KMS-11 (cell line): ENCODE data around the gene PSMA2.

Source experiments
- H2AFZ ChIP-seq: fragments of 200-600 bp; sonication (generic); 2 replicates; pipeline ENCODE4 v1.6.1; 2016; ENCODE audit warnings: antibody characterized with exemption, mixed run types, low read depth
- H3K27ac ChIP-seq: fragments of 200-600 bp; sonication (generic); 2 replicates; pipeline ENCODE4 v1.6.1; 2016; ENCODE audit warnings: mild to moderate bottlenecking, mixed run types
- H3K27me3 ChIP-seq: fragments of 200-600 bp; sonication (generic); 2 replicates; pipeline ENCODE4 v1.6.1; 2017; ENCODE audit warnings: mild to moderate bottlenecking, low read depth, mixed run types, moderate library complexity; ENCODE audit not compliant: insufficient read depth
- H3K36me3 ChIP-seq: fragments of 200-600 bp; sonication (generic); 2 replicates; pipeline ENCODE4 v1.6.1; 2017; ENCODE audit warnings: mild to moderate bottlenecking, mixed run types; ENCODE audit not compliant: insufficient read depth
- H3K4me1 ChIP-seq: fragments of 200-600 bp; sonication (generic); 2 replicates; pipeline ENCODE4 v1.6.1; 2016; ENCODE audit warnings: mild to moderate bottlenecking, low read depth, mixed run types; ENCODE audit not compliant: poor library complexity, severe bottlenecking
- H3K4me2 ChIP-seq: fragments of 200-600 bp; sonication (generic); 2 replicates; pipeline ENCODE4 v1.7.0; 2016; ENCODE audit warnings: mild to moderate bottlenecking, mixed run types
- H3K4me3 ChIP-seq: fragments of 200-600 bp; sonication (generic); IDR thresholded peaks from 2 replicates; pipeline ENCODE4 v1.6.1; 2017; ENCODE audit warnings: low read depth, low read length, mixed read lengths; ENCODE audit not compliant: insufficient read depth
- H3K79me2 ChIP-seq: fragments of 200-600 bp; sonication (generic); 2 replicates; pipeline ENCODE4 v1.6.1; 2016; ENCODE audit warnings: low read depth, mixed run types; ENCODE audit not compliant: insufficient read depth
- H3K9ac ChIP-seq: fragments of 200-600 bp; sonication (generic); 2 replicates; pipeline ENCODE4 v1.6.1; 2016; ENCODE audit warnings: mild to moderate bottlenecking, mixed run types
- H4K20me1 ChIP-seq: fragments of 200-600 bp; sonication (generic); 2 replicates; pipeline ENCODE4 v1.6.1; 2016; ENCODE audit warnings: mild to moderate bottlenecking, mixed run types; ENCODE audit not compliant: insufficient read depth
- TF ChIP-seq, protein P1 (sequence below): fragments of 200-600 bp; sonication (generic); conservative IDR thresholded peaks from 2 replicates; pipeline ENCODE4 v1.6.1; 2017; ENCODE audit warnings: low read depth, mild to moderate bottlenecking, antibody characterized with exemption, low read length, moderate library complexity, mixed read lengths

The PSMA2 gene

DNA sequence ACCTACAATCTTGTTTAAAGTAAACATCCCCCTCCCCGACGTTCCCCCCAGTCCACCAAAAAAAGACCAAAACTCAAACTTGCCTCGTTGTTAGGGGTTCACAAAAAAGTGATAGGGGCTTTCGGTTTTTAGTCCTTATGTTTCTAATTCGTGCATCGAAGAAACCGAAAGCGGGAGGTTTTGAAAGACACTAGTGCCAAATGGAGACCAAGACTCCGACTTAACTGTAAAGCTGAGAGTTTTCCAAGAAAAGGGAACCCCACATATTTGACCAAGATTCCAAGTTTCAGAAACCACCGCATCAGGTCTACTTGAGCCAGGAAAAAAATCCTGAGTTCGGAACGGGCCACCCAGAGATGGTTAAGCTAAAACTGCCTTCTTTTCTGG is 534 bp downstream of the PSMA2 start:
- peaks cover 27% of the 10 kb centered on the region for H4K20me1 ChIP-seq
- H3K36me3 ChIP-seq = peaks cover 3% of the 10 kb centered on the region; the same call in 1 of the 2 replicates
- peak overlapping the region; percentile 65 for H3K4me2 ChIP-seq
- H3K4me1 ChIP-seq = peaks cover 73% of the 10 kb centered on the region
- peak overlapping the region; percentile 44; the same call in 1 of the 2 replicates for H2AFZ ChIP-seq
- peaks cover 90% of the 10 kb centered on the region for H3K79me2 ChIP-seq
- H3K27ac ChIP-seq = peak overlapping the region; percentile 84
- TF ChIP-seq, protein P1, sequence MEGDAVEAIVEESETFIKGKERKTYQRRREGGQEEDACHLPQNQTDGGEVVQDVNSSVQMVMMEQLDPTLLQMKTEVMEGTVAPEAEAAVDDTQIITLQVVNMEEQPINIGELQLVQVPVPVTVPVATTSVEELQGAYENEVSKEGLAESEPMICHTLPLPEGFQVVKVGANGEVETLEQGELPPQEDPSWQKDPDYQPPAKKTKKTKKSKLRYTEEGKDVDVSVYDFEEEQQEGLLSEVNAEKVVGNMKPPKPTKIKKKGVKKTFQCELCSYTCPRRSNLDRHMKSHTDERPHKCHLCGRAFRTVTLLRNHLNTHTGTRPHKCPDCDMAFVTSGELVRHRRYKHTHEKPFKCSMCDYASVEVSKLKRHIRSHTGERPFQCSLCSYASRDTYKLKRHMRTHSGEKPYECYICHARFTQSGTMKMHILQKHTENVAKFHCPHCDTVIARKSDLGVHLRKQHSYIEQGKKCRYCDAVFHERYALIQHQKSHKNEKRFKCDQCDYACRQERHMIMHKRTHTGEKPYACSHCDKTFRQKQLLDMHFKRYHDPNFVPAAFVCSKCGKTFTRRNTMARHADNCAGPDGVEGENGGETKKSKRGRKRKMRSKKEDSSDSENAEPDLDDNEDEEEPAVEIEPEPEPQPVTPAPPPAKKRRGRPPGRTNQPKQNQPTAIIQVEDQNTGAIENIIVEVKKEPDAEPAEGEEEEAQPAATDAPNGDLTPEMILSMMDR = no peak
- H3K4me3 ChIP-seq = no peak overlapping the region
- no peaks in the 10 kb centered on the region for H3K27me3 ChIP-seq
- peak overlapping the region; percentile 90 for H3K9ac ChIP-seq

DNA sequence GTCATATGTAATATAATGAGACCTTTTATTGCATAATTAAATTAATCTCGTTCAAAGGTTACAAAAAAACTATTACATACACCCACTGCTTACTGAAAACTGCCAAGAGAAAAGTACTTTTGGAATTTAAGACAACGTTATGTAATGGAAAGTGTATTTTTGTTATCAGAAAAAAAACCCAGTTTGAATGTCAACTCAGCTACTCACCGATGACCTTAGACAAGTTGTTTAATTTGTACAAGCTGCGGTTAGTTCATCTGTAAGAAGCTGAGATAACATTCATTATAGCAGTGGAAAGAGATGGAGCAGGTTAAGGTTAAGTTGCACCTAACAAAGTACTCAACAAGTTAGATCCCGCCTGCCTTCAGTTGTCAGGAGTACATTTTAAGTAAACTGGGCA is 1.1 kb downstream of the PSMA2 start:
- Histone ChIP-seq H3K79me2 (peaks cover 95% of the 10 kb centered on the region), H4K20me1 (peaks cover 27% of the 10 kb centered on the region), H3K4me1 (peaks cover 73% of the 10 kb centered on the region), H3K27ac (peak overlapping the region; percentile 84; the same call in 1 of the 2 replicates), H3K4me3 (no peak overlapping the region), H3K4me2 (peak overlapping the region; percentile 65), H3K9ac (peak overlapping the region; percentile 90; the same call in 1 of the 2 replicates), H2AFZ (no peak overlapping the region), H3K36me3 (peaks cover 6% of the 10 kb centered on the region; the same call in 1 of the 2 replicates), H3K27me3 (no peaks in the 10 kb centered on the region)
- TF ChIP-seq, protein P1 = no peak

DNA sequence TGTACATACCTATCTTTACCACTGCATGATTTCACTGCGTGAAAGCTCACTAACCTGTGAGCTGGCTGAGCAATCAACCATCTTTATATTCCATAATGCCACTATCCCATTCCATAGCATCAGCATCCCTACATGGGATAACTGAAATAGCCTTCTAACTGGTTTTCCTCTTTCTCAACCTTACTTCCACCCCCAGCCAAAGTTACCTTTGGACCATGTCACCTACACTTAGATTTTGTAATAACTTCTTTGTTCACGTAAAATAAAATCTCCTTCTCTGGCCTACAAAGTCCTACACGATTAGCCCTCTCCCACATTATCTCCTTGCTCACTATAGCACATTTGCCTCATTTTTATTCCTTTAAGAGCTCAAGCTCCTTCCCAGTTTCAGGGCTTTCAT is 2.5 kb downstream of the PSMA2 start:
- H3K4me1 ChIP-seq = peaks cover 72% of the 10 kb centered on the region
- H3K9ac ChIP-seq = no peak overlapping the region
- no peak overlapping the region for H3K4me3 ChIP-seq
- peaks cover 27% of the 10 kb centered on the region for H4K20me1 ChIP-seq
- no peak overlapping the region for H3K27ac ChIP-seq
- TF ChIP-seq, protein P1 = no peak
- peaks cover 6% of the 10 kb centered on the region; the same call in 1 of the 2 replicates for H3K36me3 ChIP-seq
- peak overlapping the region; percentile 65 for H3K4me2 ChIP-seq
- H3K27me3 ChIP-seq = no peaks in the 10 kb centered on the region
- no peak overlapping the region for H2AFZ ChIP-seq
- peaks cover 95% of the 10 kb centered on the region for H3K79me2 ChIP-seq

DNA sequence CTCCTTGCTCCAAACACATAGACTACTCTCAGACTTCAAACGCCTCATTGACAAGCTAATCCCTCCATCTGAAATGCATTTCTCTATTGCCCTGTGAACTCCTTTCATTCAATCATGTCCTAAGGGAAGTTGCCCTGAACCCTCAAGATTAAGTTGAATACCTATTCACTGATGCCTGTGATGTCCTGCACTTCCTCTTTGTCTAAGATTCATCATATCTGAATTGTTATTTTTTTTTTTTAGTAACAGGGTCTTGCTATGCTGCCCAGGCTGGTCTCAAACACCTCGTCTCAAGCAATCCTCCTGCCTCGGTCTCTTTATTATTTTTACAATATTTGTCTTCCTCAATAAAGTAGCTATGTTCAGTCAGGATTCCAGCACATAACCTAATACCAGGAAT is 3.2 kb downstream of the PSMA2 start:
- Histone ChIP-seq H3K27ac (no peak overlapping the region), H3K9ac (no peak overlapping the region), H3K4me3 (no peak overlapping the region), H3K4me1 (peaks cover 72% of the 10 kb centered on the region), H3K36me3 (peaks cover 8% of the 10 kb centered on the region; the same call in 1 of the 2 replicates), H2AFZ (no peak overlapping the region), H3K27me3 (no peaks in the 10 kb centered on the region), H4K20me1 (peaks cover 27% of the 10 kb centered on the region), H3K4me2 (peak overlapping the region; percentile 65; the same call in 1 of the 2 replicates), H3K79me2 (peaks cover 90% of the 10 kb centered on the region)
- TF ChIP-seq, protein P1 = no peak
